A549 (cell line): Measurements from ENCODE around the gene PNPLA7.

ENCODE experiments used
- JUNB ChIP-seq: fragments of >200 bp; sonication (Bioruptor Twin); formaldehyde crosslinking; IDR thresholded peaks from 2 replicates; pipeline ENCODE4 v1.6.1; 2016
- NFE2L2 ChIP-seq: fragments of 150-350 bp; conservative IDR thresholded peaks from 2 replicates; pipeline ENCODE4 v1.6.1; 2014; ENCODE audit warnings: low read length
- POLR2A ChIP-seq: IDR thresholded peaks from 2 replicates; pipeline ENCODE4 v1.6.1; 2012; ENCODE audit warnings: mild to moderate bottlenecking, low read length
- RARB ChIP-seq: fragments of 250-450 bp; sonication (Bioruptor Pico); IDR thresholded peaks from 2 replicates; pipeline ENCODE4 v1.8.0; 2021; ENCODE audit warnings: mild to moderate bottlenecking, moderate library complexity
- ZSCAN20 ChIP-seq: fragments of 250-450 bp; sonication (Bioruptor Pico); IDR thresholded peaks from 2 replicates; pipeline ENCODE4 v1.8.0; 2022; ENCODE audit warnings: mild to moderate bottlenecking, moderate library complexity
- TF ChIP-seq, protein P1 (sequence below): fragments of 200-600 bp; sonication (generic); IDR thresholded peaks from 2 replicates; pipeline ENCODE4 v1.6.1; 2016; ENCODE audit warnings: antibody characterized with exemption, mild to moderate bottlenecking, moderate library complexity
- TF ChIP-seq, protein P2 (sequence below): fragments of >200 bp; sonication (Bioruptor Twin); formaldehyde crosslinking; IDR thresholded peaks from 3 replicates; pipeline ENCODE4 v1.5.1; 2016
- TF ChIP-seq, protein P3 (sequence below): fragments of >200 bp; sonication (Bioruptor Twin); formaldehyde crosslinking; IDR thresholded peaks from 3 replicates; pipeline ENCODE4 v1.6.1; 2016
- TF ChIP-seq, protein P4 (sequence below): fragments of 450-650 bp; IDR thresholded peaks from 2 replicates; pipeline ENCODE4 v1.6.1; 2014; ENCODE audit warnings: antibody characterized with exemption

GRCh38 chr9:137522746-137523455 lies 27.3 kb downstream of the PNPLA7 start:
- TF ChIP-seq, protein P1, sequence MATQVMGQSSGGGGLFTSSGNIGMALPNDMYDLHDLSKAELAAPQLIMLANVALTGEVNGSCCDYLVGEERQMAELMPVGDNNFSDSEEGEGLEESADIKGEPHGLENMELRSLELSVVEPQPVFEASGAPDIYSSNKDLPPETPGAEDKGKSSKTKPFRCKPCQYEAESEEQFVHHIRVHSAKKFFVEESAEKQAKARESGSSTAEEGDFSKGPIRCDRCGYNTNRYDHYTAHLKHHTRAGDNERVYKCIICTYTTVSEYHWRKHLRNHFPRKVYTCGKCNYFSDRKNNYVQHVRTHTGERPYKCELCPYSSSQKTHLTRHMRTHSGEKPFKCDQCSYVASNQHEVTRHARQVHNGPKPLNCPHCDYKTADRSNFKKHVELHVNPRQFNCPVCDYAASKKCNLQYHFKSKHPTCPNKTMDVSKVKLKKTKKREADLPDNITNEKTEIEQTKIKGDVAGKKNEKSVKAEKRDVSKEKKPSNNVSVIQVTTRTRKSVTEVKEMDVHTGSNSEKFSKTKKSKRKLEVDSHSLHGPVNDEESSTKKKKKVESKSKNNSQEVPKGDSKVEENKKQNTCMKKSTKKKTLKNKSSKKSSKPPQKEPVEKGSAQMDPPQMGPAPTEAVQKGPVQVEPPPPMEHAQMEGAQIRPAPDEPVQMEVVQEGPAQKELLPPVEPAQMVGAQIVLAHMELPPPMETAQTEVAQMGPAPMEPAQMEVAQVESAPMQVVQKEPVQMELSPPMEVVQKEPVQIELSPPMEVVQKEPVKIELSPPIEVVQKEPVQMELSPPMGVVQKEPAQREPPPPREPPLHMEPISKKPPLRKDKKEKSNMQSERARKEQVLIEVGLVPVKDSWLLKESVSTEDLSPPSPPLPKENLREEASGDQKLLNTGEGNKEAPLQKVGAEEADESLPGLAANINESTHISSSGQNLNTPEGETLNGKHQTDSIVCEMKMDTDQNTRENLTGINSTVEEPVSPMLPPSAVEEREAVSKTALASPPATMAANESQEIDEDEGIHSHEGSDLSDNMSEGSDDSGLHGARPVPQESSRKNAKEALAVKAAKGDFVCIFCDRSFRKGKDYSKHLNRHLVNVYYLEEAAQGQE: no peak
- TF ChIP-seq RARB (CRISPR knock-in tag): no peak
- TF ChIP-seq, protein P2, sequence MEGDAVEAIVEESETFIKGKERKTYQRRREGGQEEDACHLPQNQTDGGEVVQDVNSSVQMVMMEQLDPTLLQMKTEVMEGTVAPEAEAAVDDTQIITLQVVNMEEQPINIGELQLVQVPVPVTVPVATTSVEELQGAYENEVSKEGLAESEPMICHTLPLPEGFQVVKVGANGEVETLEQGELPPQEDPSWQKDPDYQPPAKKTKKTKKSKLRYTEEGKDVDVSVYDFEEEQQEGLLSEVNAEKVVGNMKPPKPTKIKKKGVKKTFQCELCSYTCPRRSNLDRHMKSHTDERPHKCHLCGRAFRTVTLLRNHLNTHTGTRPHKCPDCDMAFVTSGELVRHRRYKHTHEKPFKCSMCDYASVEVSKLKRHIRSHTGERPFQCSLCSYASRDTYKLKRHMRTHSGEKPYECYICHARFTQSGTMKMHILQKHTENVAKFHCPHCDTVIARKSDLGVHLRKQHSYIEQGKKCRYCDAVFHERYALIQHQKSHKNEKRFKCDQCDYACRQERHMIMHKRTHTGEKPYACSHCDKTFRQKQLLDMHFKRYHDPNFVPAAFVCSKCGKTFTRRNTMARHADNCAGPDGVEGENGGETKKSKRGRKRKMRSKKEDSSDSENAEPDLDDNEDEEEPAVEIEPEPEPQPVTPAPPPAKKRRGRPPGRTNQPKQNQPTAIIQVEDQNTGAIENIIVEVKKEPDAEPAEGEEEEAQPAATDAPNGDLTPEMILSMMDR: no peak
- TF ChIP-seq NFE2L2: no peak
- no peak for TF ChIP-seq POLR2A
- no peak for TF ChIP-seq ZSCAN20 (CRISPR knock-in tag)
- TF ChIP-seq, protein P3, sequence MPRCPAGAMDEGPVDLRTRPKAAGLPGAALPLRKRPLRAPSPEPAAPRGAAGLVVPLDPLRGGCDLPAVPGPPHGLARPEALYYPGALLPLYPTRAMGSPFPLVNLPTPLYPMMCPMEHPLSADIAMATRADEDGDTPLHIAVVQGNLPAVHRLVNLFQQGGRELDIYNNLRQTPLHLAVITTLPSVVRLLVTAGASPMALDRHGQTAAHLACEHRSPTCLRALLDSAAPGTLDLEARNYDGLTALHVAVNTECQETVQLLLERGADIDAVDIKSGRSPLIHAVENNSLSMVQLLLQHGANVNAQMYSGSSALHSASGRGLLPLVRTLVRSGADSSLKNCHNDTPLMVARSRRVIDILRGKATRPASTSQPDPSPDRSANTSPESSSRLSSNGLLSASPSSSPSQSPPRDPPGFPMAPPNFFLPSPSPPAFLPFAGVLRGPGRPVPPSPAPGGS: no peak
- TF ChIP-seq JUNB: no peak
- TF ChIP-seq, protein P4, sequence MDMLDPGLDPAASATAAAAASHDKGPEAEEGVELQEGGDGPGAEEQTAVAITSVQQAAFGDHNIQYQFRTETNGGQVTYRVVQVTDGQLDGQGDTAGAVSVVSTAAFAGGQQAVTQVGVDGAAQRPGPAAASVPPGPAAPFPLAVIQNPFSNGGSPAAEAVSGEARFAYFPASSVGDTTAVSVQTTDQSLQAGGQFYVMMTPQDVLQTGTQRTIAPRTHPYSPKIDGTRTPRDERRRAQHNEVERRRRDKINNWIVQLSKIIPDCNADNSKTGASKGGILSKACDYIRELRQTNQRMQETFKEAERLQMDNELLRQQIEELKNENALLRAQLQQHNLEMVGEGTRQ: no peak
